Upper lobe of left lung (tissue), 4 donors: ENCODE results near the gene MTCH1.

ENCODE experiments used
- CTCF ChIP-seq, 6 experiments: fragments of 450-650 bp in 4 of 6; fragments of 200-600 bp in 2 of 6; sonication (generic) in 2 of 6; IDR thresholded peaks; one replicate each; pipeline ENCODE4 v1.5.1; 2016 to 2019; ENCODE audit warnings: antibody characterized with exemption in 6 of 6
- EP300 ChIP-seq, 4 donors: sonication (generic); formaldehyde crosslinking; IDR thresholded peaks; one replicate each; pipeline ENCODE4 v1.5.1; 2017; ENCODE audit warnings: antibody characterized with exemption in 4 of 4, control low read depth in 2 of 4
- POLR2A ChIP-seq, 4 donors: fragments of 450-650 bp; IDR thresholded peaks; one replicate each; pipeline ENCODE4 v1.5.1; 2016 to 2017; ENCODE audit warnings: antibody characterized with exemption in 4 of 4, mild to moderate bottlenecking in 2 of 4
- POLR2AphosphoS5 ChIP-seq, 2 donors: sonication (generic); formaldehyde crosslinking; IDR thresholded peaks; one replicate each; pipeline ENCODE4 v1.5.1; 2017; ENCODE audit warnings: antibody characterized with exemption in 2 of 2

- TF ChIP-seq POLR2A (IDR thresholded peaks at IDR 0.05) (no peak), CTCF (IDR thresholded peaks at IDR 0.05) (no peak), POLR2AphosphoS5 (IDR thresholded peaks at IDR 0.05) (no peak), EP300 (IDR thresholded peaks at IDR 0.05) (no peak)
Observed at GRCh38 chr6:37015532-37015931, 29.5 kb upstream of the MTCH1 start.
